GM12864 (cell line): ENCODE measurements around the gene STPG2.

Experiments
- DNase-seq: peaks from one replicate; pipeline ENCODE4 v3.0.0-alpha.2; 2011; ENCODE audit warnings: low read depth
- H3K4me3 ChIP-seq: 2 replicates; pipeline ENCODE4 v1.5.1; 2011; ENCODE audit warnings: mild to moderate bottlenecking, low read depth, low read length, control low read depth
- TF ChIP-seq, protein P1 (sequence below): IDR thresholded peaks from 2 replicates; pipeline ENCODE4 v1.5.1; 2011; ENCODE audit warnings: low read depth, mild to moderate bottlenecking, moderate library complexity, low read length, control low read depth, inconsistent platforms; ENCODE audit errors: missing control alignments

The STPG2 gene

DNA sequence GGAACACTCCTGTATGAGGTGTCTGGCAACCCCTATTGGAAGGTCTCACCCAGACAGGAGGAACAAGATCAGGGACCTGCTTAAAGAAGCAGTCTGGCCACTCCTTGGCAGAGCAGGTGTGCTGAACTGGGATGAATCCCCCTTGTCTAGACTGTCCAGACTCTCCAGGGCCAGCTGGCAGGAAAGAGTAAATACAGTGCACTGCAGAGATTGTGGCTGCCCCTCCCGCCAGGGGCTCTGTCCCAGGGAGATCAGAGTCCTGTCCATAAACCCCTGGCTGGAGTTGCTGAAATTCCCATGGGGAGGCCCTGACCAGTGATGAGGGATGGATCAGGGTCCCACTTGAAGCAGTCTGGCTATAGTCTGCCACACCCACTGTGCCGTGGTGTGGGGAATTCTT, 17.7 kb downstream of the STPG2 start:
- TF ChIP-seq, protein P1, sequence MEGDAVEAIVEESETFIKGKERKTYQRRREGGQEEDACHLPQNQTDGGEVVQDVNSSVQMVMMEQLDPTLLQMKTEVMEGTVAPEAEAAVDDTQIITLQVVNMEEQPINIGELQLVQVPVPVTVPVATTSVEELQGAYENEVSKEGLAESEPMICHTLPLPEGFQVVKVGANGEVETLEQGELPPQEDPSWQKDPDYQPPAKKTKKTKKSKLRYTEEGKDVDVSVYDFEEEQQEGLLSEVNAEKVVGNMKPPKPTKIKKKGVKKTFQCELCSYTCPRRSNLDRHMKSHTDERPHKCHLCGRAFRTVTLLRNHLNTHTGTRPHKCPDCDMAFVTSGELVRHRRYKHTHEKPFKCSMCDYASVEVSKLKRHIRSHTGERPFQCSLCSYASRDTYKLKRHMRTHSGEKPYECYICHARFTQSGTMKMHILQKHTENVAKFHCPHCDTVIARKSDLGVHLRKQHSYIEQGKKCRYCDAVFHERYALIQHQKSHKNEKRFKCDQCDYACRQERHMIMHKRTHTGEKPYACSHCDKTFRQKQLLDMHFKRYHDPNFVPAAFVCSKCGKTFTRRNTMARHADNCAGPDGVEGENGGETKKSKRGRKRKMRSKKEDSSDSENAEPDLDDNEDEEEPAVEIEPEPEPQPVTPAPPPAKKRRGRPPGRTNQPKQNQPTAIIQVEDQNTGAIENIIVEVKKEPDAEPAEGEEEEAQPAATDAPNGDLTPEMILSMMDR: no peak
- no peak overlapping the region for H3K4me3 ChIP-seq
- DNase-seq: no peak

DNA sequence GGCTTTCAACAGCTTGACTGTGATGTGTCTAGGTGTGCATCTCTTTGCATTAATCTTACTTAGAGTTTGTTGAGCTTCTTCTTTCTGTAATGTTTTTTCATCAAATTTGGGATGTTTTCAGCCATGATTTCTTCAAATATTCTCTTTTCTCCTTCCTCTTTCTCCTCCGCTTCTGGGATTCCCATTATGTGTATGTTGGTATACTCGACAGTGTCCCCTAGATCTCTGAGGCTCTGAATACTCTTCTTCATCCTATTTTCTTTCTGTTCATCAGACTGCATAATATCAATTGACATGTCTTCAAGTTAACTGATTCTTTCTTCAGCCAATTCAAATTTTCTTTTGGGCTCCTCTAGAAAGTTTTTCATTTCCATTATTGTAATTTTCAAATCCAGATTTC, 25.9 kb downstream of the STPG2 start:
- no peak overlapping the region for H3K4me3 ChIP-seq
- TF ChIP-seq, protein P1: no peak
- DNase-seq: no peak

DNA sequence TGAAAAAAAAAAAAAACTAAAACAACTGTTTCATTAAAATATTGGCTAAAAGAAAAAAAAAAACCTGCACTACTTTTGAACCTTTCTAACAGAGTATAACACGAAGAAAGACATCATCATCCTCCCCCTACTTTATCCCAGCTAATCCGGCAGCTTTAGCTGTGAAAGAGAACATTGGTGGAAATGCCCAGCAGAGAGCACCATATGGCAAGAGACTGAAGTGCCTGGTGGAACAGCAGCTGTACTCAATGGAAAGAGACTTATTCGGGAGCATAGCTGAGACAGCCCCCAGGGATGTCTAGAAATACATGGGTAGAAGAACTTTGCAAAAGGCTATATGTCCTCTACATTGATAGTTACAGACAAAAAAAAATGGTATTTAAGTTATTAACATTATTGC, 30.3 kb downstream of the STPG2 start:
- no peak for DNase-seq
- TF ChIP-seq, protein P1: no peak
- no peak overlapping the region for H3K4me3 ChIP-seq

DNA sequence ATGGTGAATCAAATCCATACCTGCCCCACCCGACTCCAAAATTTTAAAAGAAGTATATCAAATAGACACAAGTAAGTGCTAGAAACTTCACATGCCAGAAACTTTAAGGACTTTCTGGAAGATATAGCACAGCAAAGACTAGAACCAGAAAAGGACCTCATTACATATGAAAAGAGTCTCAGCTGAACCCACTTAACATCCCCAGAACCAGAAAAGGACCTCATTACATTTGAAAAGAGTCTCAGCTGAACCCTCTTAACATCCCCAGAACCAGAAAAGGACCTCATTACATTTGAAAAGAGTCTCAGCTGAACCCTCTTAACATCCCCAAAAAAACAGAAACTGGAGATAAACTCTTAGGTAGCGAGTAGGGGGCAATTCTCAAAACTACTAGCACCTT, 32.3 kb downstream of the STPG2 start:
- no peak overlapping the region for H3K4me3 ChIP-seq
- TF ChIP-seq, protein P1: no peak
- DNase-seq: no peak

DNA sequence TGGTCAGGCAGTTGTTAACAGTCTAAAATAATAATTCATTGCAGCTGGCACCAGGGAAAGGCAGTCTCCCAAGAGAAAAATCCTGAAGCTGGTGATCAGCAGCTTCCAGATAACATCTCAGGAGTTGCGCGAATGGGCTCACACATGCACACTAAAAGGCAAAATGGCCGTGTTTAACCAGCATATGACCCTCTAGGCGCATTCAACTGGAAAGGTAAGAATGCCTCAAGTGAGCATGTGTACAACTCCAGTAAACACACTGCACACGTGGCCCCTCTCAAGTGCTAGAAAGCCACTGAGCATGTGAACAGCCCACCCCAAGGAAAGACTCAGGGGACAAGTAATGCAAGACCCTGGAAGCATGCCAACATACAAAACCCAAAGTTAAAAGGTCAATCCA, 33.1 kb downstream of the STPG2 start:
- no peak overlapping the region for H3K4me3 ChIP-seq
- TF ChIP-seq, protein P1: no peak
- DNase-seq: no peak

DNA sequence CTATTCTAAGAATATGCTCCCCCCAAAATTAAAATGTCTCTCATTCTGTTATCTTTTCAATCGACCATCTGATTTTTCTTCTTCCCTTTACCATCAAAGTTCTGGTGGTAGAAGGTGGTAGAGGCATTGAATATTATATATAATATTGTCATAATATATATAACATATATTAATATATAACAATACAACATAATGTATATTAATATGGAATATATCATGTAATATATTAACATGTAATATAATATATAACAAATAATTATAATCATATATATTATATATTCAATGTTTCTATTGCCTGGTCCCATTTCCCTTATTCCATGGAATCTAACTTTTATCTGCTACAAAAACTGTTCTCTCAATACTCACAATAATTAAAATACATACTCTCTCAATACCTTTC, 40.6 kb downstream of the STPG2 start:
- DNase-seq: no peak
- TF ChIP-seq, protein P1: no peak
- H3K4me3 ChIP-seq: no peak overlapping the region

DNA sequence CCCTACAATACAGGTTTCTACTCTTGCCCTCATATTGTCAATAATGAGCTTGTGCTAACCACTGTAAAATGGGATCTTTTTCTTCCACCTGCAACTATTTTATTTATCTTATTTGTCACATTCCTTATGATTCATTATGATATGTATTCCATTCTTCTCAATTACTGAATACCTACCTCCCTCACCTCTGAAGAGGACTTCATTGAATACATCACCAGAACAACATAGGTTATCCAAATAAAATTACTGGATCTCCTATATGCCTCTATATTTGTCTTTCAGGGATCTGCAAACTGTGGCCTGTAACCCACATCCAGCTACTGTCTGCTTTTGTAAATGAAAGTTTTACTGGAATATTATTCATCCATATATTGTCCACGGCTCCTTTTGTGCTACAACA, 41.3 kb downstream of the STPG2 start:
- H3K4me3 ChIP-seq: no peak overlapping the region
- TF ChIP-seq, protein P1: no peak
- DNase-seq: no peak
